ENCODE measurements around the gene NLRP1.

DNA sequence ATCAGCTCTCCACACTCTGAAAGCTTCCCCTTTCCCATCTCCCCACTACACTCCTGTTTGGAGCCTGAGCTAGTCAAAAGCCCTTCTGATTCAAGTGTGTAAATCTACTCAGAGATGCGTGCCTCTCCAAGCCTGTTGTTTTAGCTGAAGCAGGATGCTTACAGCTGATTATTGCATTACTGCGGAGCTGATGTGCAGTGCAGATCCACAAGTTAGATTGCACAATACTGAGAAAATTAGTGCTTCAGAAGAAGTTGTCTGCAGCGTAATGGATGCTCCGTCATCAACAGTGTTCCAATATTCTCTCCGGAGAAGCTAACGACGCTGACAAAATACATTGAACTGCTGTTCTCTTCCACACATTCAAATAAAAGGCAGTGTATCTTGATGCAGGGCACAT lies 44.8 kb upstream of the NLRP1 start:
- TF ChIP-seq, protein P1, sequence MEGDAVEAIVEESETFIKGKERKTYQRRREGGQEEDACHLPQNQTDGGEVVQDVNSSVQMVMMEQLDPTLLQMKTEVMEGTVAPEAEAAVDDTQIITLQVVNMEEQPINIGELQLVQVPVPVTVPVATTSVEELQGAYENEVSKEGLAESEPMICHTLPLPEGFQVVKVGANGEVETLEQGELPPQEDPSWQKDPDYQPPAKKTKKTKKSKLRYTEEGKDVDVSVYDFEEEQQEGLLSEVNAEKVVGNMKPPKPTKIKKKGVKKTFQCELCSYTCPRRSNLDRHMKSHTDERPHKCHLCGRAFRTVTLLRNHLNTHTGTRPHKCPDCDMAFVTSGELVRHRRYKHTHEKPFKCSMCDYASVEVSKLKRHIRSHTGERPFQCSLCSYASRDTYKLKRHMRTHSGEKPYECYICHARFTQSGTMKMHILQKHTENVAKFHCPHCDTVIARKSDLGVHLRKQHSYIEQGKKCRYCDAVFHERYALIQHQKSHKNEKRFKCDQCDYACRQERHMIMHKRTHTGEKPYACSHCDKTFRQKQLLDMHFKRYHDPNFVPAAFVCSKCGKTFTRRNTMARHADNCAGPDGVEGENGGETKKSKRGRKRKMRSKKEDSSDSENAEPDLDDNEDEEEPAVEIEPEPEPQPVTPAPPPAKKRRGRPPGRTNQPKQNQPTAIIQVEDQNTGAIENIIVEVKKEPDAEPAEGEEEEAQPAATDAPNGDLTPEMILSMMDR (IDR thresholded peaks at IDR 0.05; ENCODE audit: insufficient read depth, low read depth, low read length), result no peak
- no peak for TF ChIP-seq EZH2 (IDR thresholded peaks at IDR 0.05; ENCODE audit: insufficient read depth, low read length)

Data from astrocyte (in vitro differentiated cells and primary cell).